Activated T-cell treated with anti-CD3 and anti-CD28 coated beads, Interleukin-2, amount 50 U/mL, for 24 hours (primary cell): Measurements from ENCODE around the gene EPHA10.
"Not testable (repeated sequence)": the region's sequence is repeated elsewhere in the genome, so short reads cannot be mapped to it uniquely, and the experiment has no call there.

Experiments used
- DNase-seq: peaks from one replicate; pipeline ENCODE4 v3.0.0-alpha.2; 2020
- H3K27ac Mint-ChIP-seq: 2 replicates; pipeline ENCODE4 v1.8.0; 2020; ENCODE audit warnings: mild to moderate bottlenecking, mixed read lengths
- H3K27me3 Mint-ChIP-seq: 2 replicates; pipeline ENCODE4 v1.8.0; 2020; ENCODE audit warnings: mixed read lengths
- H3K36me3 Mint-ChIP-seq: 2 replicates; pipeline ENCODE4 v1.8.0; 2020; ENCODE audit warnings: low read depth, mixed read lengths
- H3K4me1 Mint-ChIP-seq: 2 replicates; pipeline ENCODE4 v1.8.0; 2020; ENCODE audit warnings: low read depth, mixed read lengths
- H3K4me3 Mint-ChIP-seq: 2 replicates; pipeline ENCODE4 v1.8.0; 2020; ENCODE audit warnings: mild to moderate bottlenecking, moderate library complexity, mixed read lengths
- H3K9me3 Mint-ChIP-seq: 2 replicates; pipeline ENCODE4 v1.8.0; 2020; ENCODE audit warnings: mixed read lengths

EPHA10 gene

GRCh38 chr1:37755951-37756560, 8.9 kb downstream of the EPHA10 start:
- Mint-ChIP-seq H3K4me1 (peaks cover 26% of the 10 kb centered on the region), H3K27ac (no peak overlapping the region), H3K9me3 (no peaks in the 10 kb centered on the region), H3K36me3 (no peaks in the 10 kb centered on the region), H3K4me3 (no peak overlapping the region), H3K27me3 (peaks cover 40% of the 10 kb centered on the region)
- no peak for DNase-seq

- peaks cover 46% of the 10 kb centered on the region for H3K27me3 Mint-ChIP-seq
- DNase-seq: no peak
- H3K4me3 Mint-ChIP-seq: no peak overlapping the region
- H3K27ac Mint-ChIP-seq: peak overlapping the region; percentile 51
- H3K36me3 Mint-ChIP-seq: no peaks in the 10 kb centered on the region
- no peaks in the 10 kb centered on the region for H3K9me3 Mint-ChIP-seq
- peaks cover 26% of the 10 kb centered on the region for H3K4me1 Mint-ChIP-seq
Observed at GRCh38 chr1:37755290-37755689, 9.6 kb downstream of the EPHA10 start.

GRCh38 chr1:37753473-37754321, 11.2 kb downstream of the EPHA10 start:
- H3K4me1 Mint-ChIP-seq: peaks cover 26% of the 10 kb centered on the region
- peaks cover 55% of the 10 kb centered on the region for H3K27me3 Mint-ChIP-seq
- H3K4me3 Mint-ChIP-seq: peak overlapping the region; percentile 46

GRCh38 chr1:37752583-37753471, 12.1 kb downstream of the EPHA10 start:
- Mint-ChIP-seq H3K36me3 (no peaks in the 10 kb centered on the region), H3K9me3 (no peaks in the 10 kb centered on the region), H3K4me1 (peaks cover 26% of the 10 kb centered on the region), H3K4me3 (peak overlapping the region; percentile 62), H3K27ac (no peak overlapping the region), H3K27me3 (peaks cover 59% of the 10 kb centered on the region)
- peak; percentile 57 for DNase-seq

More at GRCh38 chr1:37753473-37754321, 11.2 kb downstream of the EPHA10 start:
- no peaks in the 10 kb centered on the region for H3K36me3 Mint-ChIP-seq
- no peak for DNase-seq
- no peak overlapping the region for H3K27ac Mint-ChIP-seq
- H3K9me3 Mint-ChIP-seq: no peaks in the 10 kb centered on the region

- Mint-ChIP-seq H3K27me3 (peaks cover 61% of the 10 kb centered on the region), H3K36me3 (no peaks in the 10 kb centered on the region), H3K4me1 (peaks cover 26% of the 10 kb centered on the region), H3K9me3 (no peaks in the 10 kb centered on the region), H3K4me3 (peak overlapping the region; percentile 62), H3K27ac (no peak overlapping the region)
- no peak for DNase-seq
Observed at GRCh38 chr1:37752213-37752582, 12.7 kb downstream of the EPHA10 start.

- DNase-seq: no peak
- H3K27ac Mint-ChIP-seq: no peak overlapping the region
- peaks cover 56% of the 10 kb centered on the region for H3K27me3 Mint-ChIP-seq
- no peaks in the 10 kb centered on the region for H3K36me3 Mint-ChIP-seq
- H3K9me3 Mint-ChIP-seq: peaks cover 3% of the 10 kb centered on the region
- no peak overlapping the region for H3K4me3 Mint-ChIP-seq
- peaks cover 7% of the 10 kb centered on the region for H3K4me1 Mint-ChIP-seq
Observed at GRCh38 chr1:37748565-37748964, 16.4 kb downstream of the EPHA10 start.

- Mint-ChIP-seq H3K27ac (no peak overlapping the region), H3K27me3 (peaks cover 56% of the 10 kb centered on the region), H3K36me3 (no peaks in the 10 kb centered on the region), H3K4me3 (no peak overlapping the region), H3K4me1 (peaks cover under 1% of the 10 kb centered on the region), H3K9me3 (peaks cover 3% of the 10 kb centered on the region)
- DNase-seq: no peak
Observed at GRCh38 chr1:37746806-37747205, 18.1 kb downstream of the EPHA10 start.

GRCh38 chr1:37741662-37742061, 23.3 kb downstream of the EPHA10 start:
- DNase-seq: no peak
- no peak overlapping the region for H3K27ac Mint-ChIP-seq
- H3K4me1 Mint-ChIP-seq: peaks cover 3% of the 10 kb centered on the region
- H3K4me3 Mint-ChIP-seq: no peak overlapping the region
- peaks cover 46% of the 10 kb centered on the region for H3K27me3 Mint-ChIP-seq
- H3K36me3 Mint-ChIP-seq: no peaks in the 10 kb centered on the region
- peaks cover under 1% of the 10 kb centered on the region for H3K9me3 Mint-ChIP-seq

GRCh38 chr1:37741130-37741529, 23.8 kb downstream of the EPHA10 start:
- Mint-ChIP-seq H3K27ac (no peak overlapping the region), H3K36me3 (no peaks in the 10 kb centered on the region), H3K4me1 (peaks cover 3% of the 10 kb centered on the region), H3K4me3 (no peak overlapping the region), H3K27me3 (peaks cover 45% of the 10 kb centered on the region), H3K9me3 (no peaks in the 10 kb centered on the region)
- DNase-seq: no peak

GRCh38 chr1:37739222-37739621, 25.7 kb downstream of the EPHA10 start:
- peaks cover 3% of the 10 kb centered on the region for H3K4me1 Mint-ChIP-seq
- no peak overlapping the region for H3K4me3 Mint-ChIP-seq
- no peak overlapping the region for H3K27ac Mint-ChIP-seq
- peaks cover 53% of the 10 kb centered on the region for H3K27me3 Mint-ChIP-seq
- H3K36me3 Mint-ChIP-seq: no peaks in the 10 kb centered on the region
- no peaks in the 10 kb centered on the region for H3K9me3 Mint-ChIP-seq
- DNase-seq: no peak

GRCh38 chr1:37738619-37739018, 26.3 kb downstream of the EPHA10 start:
- not testable (repeated sequence) for H3K27ac Mint-ChIP-seq, H3K4me1 Mint-ChIP-seq, DNase-seq, H3K36me3 Mint-ChIP-seq, H3K4me3 Mint-ChIP-seq, H3K9me3 Mint-ChIP-seq
- H3K27me3 Mint-ChIP-seq: peaks cover 59% of the 10 kb centered on the region

GRCh38 chr1:37737975-37738374, 26.9 kb downstream of the EPHA10 start:
- H3K27ac Mint-ChIP-seq, H3K4me1 Mint-ChIP-seq, H3K36me3 Mint-ChIP-seq, DNase-seq, H3K9me3 Mint-ChIP-seq, H3K4me3 Mint-ChIP-seq: not testable (repeated sequence)
- peaks cover 62% of the 10 kb centered on the region for H3K27me3 Mint-ChIP-seq

- Mint-ChIP-seq H3K4me3 (no peak overlapping the region), H3K36me3 (no peaks in the 10 kb centered on the region), H3K27ac (no peak overlapping the region), H3K9me3 (no peaks in the 10 kb centered on the region), H3K27me3 (peaks cover 47% of the 10 kb centered on the region), H3K4me1 (peaks cover 3% of the 10 kb centered on the region)
- DNase-seq: no peak
Observed at GRCh38 chr1:37734629-37735591, 30.0 kb downstream of the EPHA10 start.
